ENCODE measurements around the gene TBX2. TPM values are rescaled to one million over a fixed set of nuclear protein-coding genes. Genes with fewer than 3 reads are reported as not detected.

TBX2 gene
- polyA plus RNA-seq, 1 experiment: 7.8 TPM

DNA sequence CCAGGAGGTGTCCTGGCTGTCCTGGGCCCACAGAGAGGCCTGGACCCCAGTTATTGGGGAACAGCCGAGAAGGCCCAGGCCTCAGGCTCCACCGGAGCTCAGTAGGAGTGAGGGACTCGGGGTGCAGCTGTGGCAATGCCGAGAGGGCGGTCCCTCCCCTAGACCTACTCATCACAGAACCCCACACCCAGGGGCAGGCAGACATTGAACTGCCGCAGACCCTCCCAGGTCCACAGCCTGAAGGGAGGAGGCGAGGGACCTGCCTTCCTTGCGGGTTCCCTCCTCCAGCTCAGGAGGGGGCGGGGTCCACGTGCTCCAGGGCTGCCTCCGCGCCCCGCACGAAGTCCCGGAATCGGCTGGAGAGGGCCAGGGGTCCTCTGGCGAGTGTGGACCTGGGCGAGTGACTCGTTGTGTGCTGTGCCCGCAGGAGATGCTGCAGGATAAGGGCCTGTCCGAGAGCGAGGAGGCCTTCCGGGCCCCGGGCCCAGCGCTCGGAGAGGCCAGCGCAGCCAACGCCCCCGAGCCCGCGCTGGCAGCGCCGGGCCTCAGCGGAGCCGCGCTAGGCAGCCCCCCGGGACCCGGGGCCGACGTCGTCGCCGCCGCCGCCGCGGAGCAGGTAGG is 56.5 kb downstream of the TBX2 start:
- ChIA-PET CTCF (no interaction called here), POLR2A (no interaction called here)
- peaks cover 56% of the 10 kb centered on the region for H3K27me3 ChIP-seq (ENCODE audit: control insufficient read depth, insufficient read depth, low read length)
- H3K36me3 ChIP-seq (ENCODE audit: control insufficient read depth, insufficient read depth, low read length): no peaks in the 10 kb centered on the region
- no peak overlapping the region for H3K4me3 ChIP-seq (ENCODE audit: low read depth, low read length)
- no peak for TF ChIP-seq CTCF (IDR thresholded peaks at IDR 0.05; ENCODE audit: insufficient read depth, low read depth, low read length)
- no peak for DNase-seq (ENCODE audit: low read depth)

- DNase-seq (ENCODE audit: low read depth): no peak
These were observed 57.1 kb downstream of the TBX2 start for GRCh38 chr17:61456688-61457225.

DNA sequence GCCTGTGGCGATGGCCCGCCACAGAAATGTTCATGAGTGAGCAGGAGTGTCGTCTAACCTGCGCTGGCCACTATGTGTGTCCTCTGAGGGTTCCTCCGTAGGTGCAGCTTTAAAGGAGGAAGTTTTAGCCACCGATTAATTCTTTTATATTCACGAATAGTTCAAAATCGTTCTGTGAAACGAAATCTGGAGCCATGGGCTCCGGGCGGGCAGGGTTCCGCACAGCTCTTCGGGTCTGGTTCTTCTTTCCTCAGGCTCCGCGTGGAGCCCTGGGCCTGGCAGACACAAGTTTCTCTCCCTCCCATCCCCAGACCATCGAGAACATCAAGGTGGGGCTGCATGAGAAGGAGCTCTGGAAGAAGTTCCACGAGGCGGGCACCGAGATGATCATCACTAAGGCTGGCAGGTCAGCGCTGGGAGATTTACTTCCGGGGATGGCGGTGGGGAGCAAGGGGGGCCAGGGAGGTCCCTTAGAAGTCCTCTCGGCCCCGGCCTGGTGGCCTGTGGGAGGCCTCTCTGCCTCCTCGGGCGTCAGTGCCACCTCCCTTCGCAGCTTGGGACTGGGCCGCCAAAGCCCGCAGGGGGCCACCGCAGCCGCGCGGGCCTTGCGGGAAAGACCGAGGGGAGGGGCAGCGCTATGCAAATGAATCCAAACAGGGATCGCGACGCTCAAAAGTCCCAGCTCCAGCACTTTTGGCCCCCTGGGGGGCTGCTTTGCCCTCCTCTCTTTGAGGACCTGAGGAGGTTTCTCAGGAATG is 57.8 kb downstream of the TBX2 start:
- CTCF ChIA-PET: interaction anchor here (0.8 to 1.5 kb wide), 3 partner anchors 10 to 40 kb away, joined by 3 to 5 read pairs (median 3); no protein-coding TSS in a partner anchor
- POLR2A ChIA-PET: no interaction called here
- no peak for TF ChIP-seq CTCF (IDR thresholded peaks at IDR 0.05; ENCODE audit: insufficient read depth, low read depth, low read length)
- DNase-seq (ENCODE audit: low read depth): no peak
- no peak overlapping the region for H3K4me3 ChIP-seq (ENCODE audit: low read depth, low read length)
- H3K36me3 ChIP-seq (ENCODE audit: control insufficient read depth, insufficient read depth, low read length): no peaks in the 10 kb centered on the region
- H3K27me3 ChIP-seq (ENCODE audit: control insufficient read depth, insufficient read depth, low read length): peaks cover 53% of the 10 kb centered on the region

More at GRCh38 chr17:61456688-61457225, 57.1 kb downstream of the TBX2 start:
- no peaks in the 10 kb centered on the region for H3K36me3 ChIP-seq (ENCODE audit: control insufficient read depth, insufficient read depth, low read length)
- CTCF ChIA-PET: interaction anchor here (0.8 to 1.5 kb wide), 2 partner anchors 11 to 39 kb away, joined by 3 to 5 read pairs; no protein-coding TSS in a partner anchor
- peaks cover 55% of the 10 kb centered on the region for H3K27me3 ChIP-seq (ENCODE audit: control insufficient read depth, insufficient read depth, low read length)
- H3K4me3 ChIP-seq (ENCODE audit: low read depth, low read length): no peak overlapping the region
- no peak for TF ChIP-seq CTCF (IDR thresholded peaks at IDR 0.05; ENCODE audit: insufficient read depth, low read depth, low read length)
- POLR2A ChIA-PET: no interaction called here

DNA sequence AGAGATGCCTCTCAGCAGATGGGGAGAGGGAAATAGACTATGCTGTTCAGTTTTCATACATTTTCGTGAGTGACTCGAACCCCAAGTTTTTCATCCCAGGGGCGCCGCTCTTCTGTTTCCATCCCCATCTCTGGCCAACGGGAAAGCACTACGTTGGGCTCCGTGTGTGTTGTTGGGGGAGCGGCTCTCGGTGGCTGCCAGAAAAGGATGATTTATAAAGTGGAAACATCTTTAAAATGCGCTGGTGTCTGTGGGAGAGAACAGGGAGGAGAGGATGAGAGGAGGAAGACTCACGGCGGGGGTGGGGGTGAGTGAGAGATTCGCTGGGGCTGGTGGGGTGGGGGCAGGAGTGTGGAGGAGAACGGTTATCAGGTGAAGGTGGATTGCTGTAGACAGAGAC is 58.4 kb downstream of the TBX2 start:
- Histone ChIP-seq H3K27me3 (ENCODE audit: control insufficient read depth, insufficient read depth, low read length) (peaks cover 49% of the 10 kb centered on the region), H3K4me3 (ENCODE audit: low read depth, low read length) (no peak overlapping the region), H3K36me3 (ENCODE audit: control insufficient read depth, insufficient read depth, low read length) (no peaks in the 10 kb centered on the region)
- ChIA-PET POLR2A (no interaction called here), CTCF (interaction anchor here (0.8 to 1.5 kb wide), 2 partner anchors 10 to 12 kb away, joined by 3 to 5 read pairs; no protein-coding TSS in a partner anchor)
- DNase-seq (ENCODE audit: low read depth): no peak
- TF ChIP-seq CTCF (IDR thresholded peaks at IDR 0.05; ENCODE audit: insufficient read depth, low read depth, low read length): no peak

DNA sequence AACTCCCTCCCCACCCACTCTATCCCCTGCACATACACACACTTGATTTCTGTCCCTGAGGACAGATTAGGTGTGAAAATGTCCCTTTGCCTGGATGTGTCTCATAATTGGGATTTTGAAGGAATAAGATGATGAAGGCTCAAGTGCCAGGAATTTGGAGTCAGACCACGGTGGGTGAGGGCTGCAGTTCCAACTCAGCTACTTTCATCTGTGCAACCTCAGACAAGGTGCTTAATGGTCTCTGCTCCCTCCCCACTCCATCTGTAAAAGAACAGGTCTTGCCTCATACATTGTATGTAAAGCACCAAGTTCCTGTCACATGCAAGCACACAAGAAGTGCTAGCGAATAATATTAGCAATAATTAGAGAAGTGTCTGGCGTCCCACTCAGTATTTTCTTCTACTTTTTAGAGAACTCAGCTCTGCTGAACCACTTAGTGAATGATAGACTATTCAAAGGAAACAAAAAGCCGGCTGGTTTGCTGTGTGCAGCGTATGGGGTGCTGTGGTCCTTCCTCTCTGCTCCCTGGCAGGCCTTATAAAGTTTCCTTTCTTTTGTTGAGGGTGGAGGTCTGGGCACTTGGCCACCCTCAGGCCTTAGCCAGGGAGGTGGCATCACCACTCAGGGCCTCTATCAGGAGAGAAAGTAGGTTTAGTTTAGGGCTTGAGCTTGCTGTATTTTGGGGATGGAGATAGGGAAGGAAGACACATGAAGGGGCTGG is 58.9 kb downstream of the TBX2 start:
- no peak for DNase-seq (ENCODE audit: low read depth)
- no peak for TF ChIP-seq CTCF (IDR thresholded peaks at IDR 0.05; ENCODE audit: insufficient read depth, low read depth, low read length)
- CTCF ChIA-PET: no interaction called here
- Histone ChIP-seq H3K4me3 (ENCODE audit: low read depth, low read length) (no peak overlapping the region), H3K27me3 (ENCODE audit: control insufficient read depth, insufficient read depth, low read length) (peaks cover 49% of the 10 kb centered on the region), H3K36me3 (ENCODE audit: control insufficient read depth, insufficient read depth, low read length) (no peaks in the 10 kb centered on the region)
- POLR2A ChIA-PET: interaction anchor here (0.6 kb wide), 1 partner anchor 9 kb away, joined by 3 read pairs; no protein-coding TSS in a partner anchor
